Stimulated activated CD8-positive, alpha-beta memory T cell treated with anti-CD3 and anti-CD28 coated beads, Interleukin-12 subunit alpha, Interleukin-12 subunit beta, amount 100 ng/mL, for 4 hours (primary cell): ENCODE results near the gene LINC00632.
"Not testable (repeated sequence)": the region's sequence is repeated elsewhere in the genome, so short reads cannot be mapped to it uniquely, and the experiment has no call there.

Source experiments
- DNase-seq: peaks from one replicate; pipeline ENCODE4 v3.0.0-alpha.2; 2020; ENCODE audit warnings: low read depth

The LINC00632 gene

GRCh38 chrX:140709421-140709846 is at the start of gene LINC00632:
Gene LINC00632, plus strand, starts transcription at chrX:140709759.
- no peak for DNase-seq

DNA sequence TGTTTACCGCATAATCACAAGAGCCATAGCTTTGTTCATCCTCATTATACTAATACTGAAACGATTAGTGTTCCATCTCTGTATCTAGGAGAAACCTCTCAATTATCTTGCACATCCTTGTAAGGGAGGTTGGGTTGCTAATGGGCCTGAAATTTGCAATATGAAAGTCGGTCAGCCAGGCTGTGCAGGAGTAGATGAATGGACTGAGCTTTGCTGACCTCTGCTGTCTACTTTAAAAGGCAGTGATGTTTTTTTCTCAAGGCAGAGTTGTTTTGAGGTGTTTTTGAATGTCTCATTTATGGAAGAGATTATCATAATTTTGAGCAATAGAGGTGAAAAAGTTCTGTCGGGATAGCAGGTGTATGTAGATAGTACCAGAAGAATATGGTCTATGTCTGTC is 47.9 kb upstream of the LINC00632 start:
- no peak for DNase-seq

DNA sequence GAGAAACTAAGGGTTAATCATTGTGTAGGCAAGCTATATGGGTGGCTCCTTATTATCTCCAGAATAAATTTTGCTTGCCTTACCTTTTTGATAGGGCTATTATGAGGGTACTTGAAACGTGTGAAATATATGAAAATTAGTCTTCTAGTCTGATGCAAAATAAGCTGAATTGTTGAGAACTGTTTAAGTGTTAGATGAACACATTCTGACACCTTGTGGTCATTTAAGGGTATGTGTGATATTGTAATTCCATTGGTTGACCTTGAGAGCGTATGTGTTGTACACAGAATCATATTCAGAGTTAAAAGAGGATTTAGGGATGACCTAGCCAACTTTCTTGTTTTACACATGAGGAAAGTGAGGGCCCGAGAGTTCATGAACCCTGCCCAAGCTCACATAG is 44.6 kb upstream of the LINC00632 start:
- no peak for DNase-seq

- DNase-seq: no peak
Measured at GRCh38 chrX:140672840-140673731, 36.5 kb upstream of the LINC00632 start.

- no peak for DNase-seq
Measured at GRCh38 chrX:140687706-140688105, 21.9 kb upstream of the LINC00632 start.

DNA sequence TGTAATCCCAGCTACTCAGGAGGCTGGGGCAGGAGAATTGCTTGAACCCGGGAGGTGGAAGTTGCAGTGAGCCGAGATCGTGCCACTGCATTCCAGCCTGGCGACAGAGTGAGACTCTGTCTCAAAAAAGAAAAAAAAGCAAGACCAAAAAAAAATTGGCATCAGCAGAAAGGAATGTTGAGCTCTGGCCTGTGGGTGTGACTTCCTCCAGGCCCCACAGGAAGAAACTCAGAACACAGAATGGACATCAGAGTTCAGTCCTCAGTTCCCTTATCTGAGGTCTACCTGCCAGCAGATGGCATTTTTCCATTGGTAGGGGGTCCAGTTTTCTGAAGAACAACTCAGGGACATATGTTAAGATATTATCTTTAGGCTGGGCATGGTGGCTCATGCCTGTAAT is 18.0 kb upstream of the LINC00632 start:
- DNase-seq: not testable (repeated sequence)

DNA sequence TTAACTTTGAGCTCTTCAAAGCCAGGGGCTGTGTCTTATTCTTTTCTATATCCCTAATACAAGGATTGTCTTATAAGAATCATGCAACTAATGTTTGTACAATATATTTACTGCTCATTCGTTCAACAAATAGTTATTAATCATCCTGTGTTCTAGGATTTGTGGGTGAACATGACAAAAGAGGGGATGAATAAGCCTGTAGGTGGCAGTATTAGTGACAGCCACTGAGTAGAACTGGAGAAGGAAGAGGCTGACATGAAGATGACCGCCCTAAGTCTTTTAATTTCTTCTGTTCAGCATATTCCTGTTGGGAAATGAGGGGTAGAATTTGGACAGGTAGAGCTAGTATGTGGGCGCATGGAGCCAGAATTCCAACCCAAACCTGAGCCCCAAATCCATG is 11.9 kb upstream of the LINC00632 start:
- DNase-seq: no peak

- no peak for DNase-seq
Measured at GRCh38 chrX:140701480-140701879, 8.1 kb upstream of the LINC00632 start.

- DNase-seq: no peak
Measured at GRCh38 chrX:140710710-140711109, 1.2 kb downstream of the LINC00632 start.

DNA sequence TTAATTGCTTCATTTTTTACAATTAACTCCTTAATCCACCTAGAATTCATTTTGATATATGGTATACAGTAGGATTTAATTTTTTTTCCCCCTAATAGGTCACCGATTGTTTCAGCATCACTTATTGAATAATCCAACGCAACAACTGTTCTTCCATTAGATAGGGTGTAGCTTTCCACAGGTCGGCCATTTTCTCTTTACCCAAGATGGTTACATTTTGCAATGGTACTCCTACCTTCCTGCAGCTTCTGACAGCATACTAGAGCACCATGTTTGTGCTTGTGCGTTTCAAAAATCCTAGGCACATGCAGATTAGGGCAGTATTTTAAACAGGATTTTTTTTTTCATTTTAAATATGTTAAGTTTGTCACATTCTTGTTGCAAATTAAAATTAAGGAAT is 2.3 kb downstream of the LINC00632 start:
- DNase-seq: no peak

GRCh38 chrX:140712413-140713173 is 3.0 kb downstream of the LINC00632 start:
- no peak for DNase-seq

DNA sequence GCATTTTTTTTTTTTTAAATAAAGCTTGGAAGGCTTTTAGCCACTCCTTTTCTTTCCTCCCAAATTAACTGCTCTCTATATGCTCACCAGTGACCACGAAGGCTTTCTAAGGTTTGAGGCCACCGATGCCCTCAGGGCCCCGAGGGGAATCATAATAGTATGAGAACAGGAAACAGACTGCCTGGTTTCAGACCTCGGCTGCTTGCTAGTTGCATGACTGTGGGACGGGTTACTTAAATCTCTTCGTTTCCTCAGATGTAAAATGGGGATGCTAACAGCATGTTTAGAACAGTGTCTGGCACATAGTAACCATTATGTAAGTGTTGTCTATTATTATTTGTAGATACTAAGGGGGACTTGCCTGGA is 3.6 kb downstream of the LINC00632 start:
- DNase-seq: no peak

DNA sequence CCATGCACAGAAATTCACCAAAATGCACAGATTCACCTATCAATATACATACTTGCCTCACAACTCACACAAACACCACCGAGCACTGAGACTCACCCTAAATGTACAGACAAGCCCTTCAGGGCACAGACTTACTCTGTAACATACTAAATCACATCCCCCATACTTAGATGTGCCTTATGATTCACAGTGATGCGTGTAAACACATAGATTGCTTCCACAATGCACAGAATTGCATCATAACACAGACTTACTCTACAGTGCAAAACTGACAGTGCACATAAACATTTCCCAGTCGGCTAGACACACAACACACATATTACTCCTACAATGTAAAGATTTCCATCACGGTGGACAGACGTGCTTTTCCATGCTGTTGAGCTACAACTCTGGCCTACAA is 6.2 kb downstream of the LINC00632 start:
- DNase-seq: no peak

GRCh38 chrX:140723121-140723715 is 13.7 kb downstream of the LINC00632 start:
- DNase-seq: no peak

DNA sequence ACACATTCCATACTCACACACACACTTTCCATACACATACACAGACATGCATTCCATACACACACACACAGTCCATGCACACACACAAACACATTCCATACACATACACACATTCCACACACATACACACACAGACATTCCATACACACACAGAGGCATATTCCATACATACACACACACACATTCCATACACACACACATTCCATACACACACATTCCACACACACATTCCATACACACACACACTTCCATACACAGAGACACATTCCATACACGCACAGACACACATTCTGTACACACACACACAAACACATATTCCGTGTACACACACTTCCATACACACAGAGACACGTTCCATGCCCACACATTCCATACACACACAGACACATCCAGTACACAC is 14.8 kb downstream of the LINC00632 start:
- no peak for DNase-seq

GRCh38 chrX:140724736-140725135 is 15.2 kb downstream of the LINC00632 start:
- no peak for DNase-seq

DNA sequence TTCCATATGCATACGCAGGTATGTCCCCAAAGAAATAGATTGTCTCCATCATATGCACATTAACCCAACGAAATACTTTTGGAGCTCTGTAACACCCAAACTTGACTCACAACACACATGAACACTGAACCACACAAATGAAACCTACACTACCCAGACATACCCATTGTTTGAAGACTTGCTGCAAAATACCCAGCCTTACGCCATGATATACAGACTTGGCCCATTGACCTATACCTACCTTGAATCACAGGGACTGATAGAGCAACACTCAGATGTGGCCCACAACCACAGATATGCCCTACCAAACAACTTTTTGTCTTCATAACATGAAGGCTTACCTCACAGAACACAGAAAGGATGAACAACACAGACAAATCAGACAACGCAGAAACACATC is 15.9 kb downstream of the LINC00632 start:
- DNase-seq: no peak

DNA sequence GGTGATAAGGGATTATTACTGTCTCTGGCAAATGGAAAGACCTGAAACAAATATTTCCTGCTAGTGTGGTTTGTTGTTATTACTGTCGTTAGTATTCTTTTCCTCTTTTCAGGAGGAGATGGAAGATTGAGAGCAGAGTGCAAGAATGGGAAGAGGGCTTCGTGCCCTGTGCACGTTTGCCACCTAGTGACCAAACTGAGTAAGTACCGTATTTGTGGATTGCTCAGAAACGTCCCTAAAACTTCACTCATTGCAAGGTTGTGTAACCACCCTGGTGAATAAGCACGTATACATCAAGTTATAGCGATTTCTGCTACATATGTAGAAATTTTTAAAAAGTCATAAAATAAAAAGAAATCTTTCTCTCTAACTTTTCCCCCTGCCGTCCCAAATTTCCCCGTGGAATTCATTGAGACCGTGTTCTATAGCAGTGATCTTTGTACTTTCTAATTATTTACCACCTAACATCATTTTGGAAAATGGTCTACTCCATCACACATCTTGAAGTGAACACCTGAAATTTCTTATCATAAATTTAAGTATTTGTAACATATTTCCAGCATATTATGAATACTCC is 24.3 kb downstream of the LINC00632 start:
- no peak for DNase-seq

GRCh38 chrX:140744085-140744484 is 34.5 kb downstream of the LINC00632 start:
- no peak for DNase-seq

- DNase-seq: no peak
Measured at GRCh38 chrX:140756941-140757340, 47.4 kb downstream of the LINC00632 start.

DNA sequence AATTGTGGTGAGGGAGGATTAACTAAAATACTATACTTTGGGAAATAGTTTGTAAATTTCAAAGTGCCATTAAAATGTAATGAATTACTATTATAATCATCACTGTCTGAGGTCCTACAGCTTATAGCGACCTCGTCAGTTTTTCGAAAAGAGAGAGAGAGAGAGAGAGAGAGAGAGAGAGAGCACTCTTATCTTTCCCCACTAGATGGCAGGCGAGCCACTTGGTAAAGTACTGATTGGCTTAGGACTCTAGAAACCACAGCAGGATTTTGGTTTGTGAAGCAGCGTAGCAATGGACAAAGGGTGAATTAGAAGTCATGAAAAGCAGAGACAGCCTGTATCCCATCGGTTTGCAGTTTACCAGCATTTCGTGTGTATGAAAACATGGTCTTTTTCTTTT is 52.5 kb downstream of the LINC00632 start:
- DNase-seq: no peak

GRCh38 chrX:140764401-140764919 is 54.9 kb downstream of the LINC00632 start:
- DNase-seq: no peak
